ENCODE data around the gene AKNA. TPM values are rescaled to one million over a fixed set of nuclear protein-coding genes. Genes with fewer than 3 reads are reported as not detected.

AKNA gene
- polyA plus RNA-seq, 1 donor from 2014 or later, result 1.2 TPM

GRCh38 chr9:114384341-114384740, 3.4 kb downstream of the AKNA start:
- TF ChIP-seq POLR2AphosphoS5 (IDR thresholded peaks at IDR 0.05) (no peak), REST (IDR thresholded peaks at IDR 0.05; ENCODE audit: borderline replicate concordance) (no peak), MXI1 (conservative IDR thresholded peaks at IDR 0.05; ENCODE audit: poor library complexity, severe bottlenecking) (no peak), SMC3 (conservative IDR thresholded peaks at IDR 0.05; ENCODE audit: poor library complexity) (no peak), TAF1 (IDR thresholded peaks at IDR 0.05; ENCODE audit: low read depth) (no peak), EZH2 (IDR thresholded peaks at IDR 0.05; ENCODE audit: borderline replicate concordance, insufficient read depth, low read length, poor library complexity, severe bottlenecking) (no peak), EP300 (conservative IDR thresholded peaks at IDR 0.05; ENCODE audit: poor library complexity, severe bottlenecking) (no peak), RAD21 (conservative IDR thresholded peaks at IDR 0.05) (no peak)
- TF ChIP-seq, protein P1, sequence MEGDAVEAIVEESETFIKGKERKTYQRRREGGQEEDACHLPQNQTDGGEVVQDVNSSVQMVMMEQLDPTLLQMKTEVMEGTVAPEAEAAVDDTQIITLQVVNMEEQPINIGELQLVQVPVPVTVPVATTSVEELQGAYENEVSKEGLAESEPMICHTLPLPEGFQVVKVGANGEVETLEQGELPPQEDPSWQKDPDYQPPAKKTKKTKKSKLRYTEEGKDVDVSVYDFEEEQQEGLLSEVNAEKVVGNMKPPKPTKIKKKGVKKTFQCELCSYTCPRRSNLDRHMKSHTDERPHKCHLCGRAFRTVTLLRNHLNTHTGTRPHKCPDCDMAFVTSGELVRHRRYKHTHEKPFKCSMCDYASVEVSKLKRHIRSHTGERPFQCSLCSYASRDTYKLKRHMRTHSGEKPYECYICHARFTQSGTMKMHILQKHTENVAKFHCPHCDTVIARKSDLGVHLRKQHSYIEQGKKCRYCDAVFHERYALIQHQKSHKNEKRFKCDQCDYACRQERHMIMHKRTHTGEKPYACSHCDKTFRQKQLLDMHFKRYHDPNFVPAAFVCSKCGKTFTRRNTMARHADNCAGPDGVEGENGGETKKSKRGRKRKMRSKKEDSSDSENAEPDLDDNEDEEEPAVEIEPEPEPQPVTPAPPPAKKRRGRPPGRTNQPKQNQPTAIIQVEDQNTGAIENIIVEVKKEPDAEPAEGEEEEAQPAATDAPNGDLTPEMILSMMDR (IDR thresholded peaks at IDR 0.05; ENCODE audit: poor library complexity, severe bottlenecking), result no peak

GRCh38 chr9:114383521-114384231, 4.1 kb downstream of the AKNA start:
- H3K4me2 ChIP-seq (ENCODE audit: low read length), result no peak overlapping the region

More at GRCh38 chr9:114384341-114384740, 3.4 kb downstream of the AKNA start:
- Histone ChIP-seq H3K4me3 (ENCODE audit: low read length) (no peak overlapping the region), H2AFZ (ENCODE audit: low read depth, low read length) (no peak overlapping the region), H3F3A (ENCODE audit: insufficient read depth, low read length, poor library complexity, severe bottlenecking) (no peaks in the 10 kb centered on the region), H3K27ac (ENCODE audit: low read length) (no peak overlapping the region), H3K79me2 (replicated peaks; ENCODE audit: insufficient read depth, low read length) (no peaks in the 10 kb centered on the region), H3K36me3 (ENCODE audit: insufficient read depth, low read length) (no peaks in the 10 kb centered on the region), H4K20me1 (ENCODE audit: insufficient read depth) (no peaks in the 10 kb centered on the region), H3K9ac (ENCODE audit: low read length) (no peak overlapping the region), H3K4me2 (ENCODE audit: low read length) (no peak overlapping the region), H3K9me2 (ENCODE audit: insufficient read depth, low read length) (no peaks in the 10 kb centered on the region), H3K27me3 (ENCODE audit: insufficient read depth, low read depth, low read length) (no peaks in the 10 kb centered on the region), H3K9me3 (ENCODE audit: low read length) (no peaks in the 10 kb centered on the region)

More at GRCh38 chr9:114383521-114384231, 4.1 kb downstream of the AKNA start:
- Histone ChIP-seq H3F3A (ENCODE audit: insufficient read depth, low read length, poor library complexity, severe bottlenecking) (no peaks in the 10 kb centered on the region), H2AFZ (ENCODE audit: low read depth, low read length) (no peak overlapping the region), H3K4me3 (ENCODE audit: low read length) (no peak overlapping the region), H3K9me2 (ENCODE audit: insufficient read depth, low read length) (no peaks in the 10 kb centered on the region), H4K20me1 (ENCODE audit: insufficient read depth) (no peaks in the 10 kb centered on the region), H3K9me3 (ENCODE audit: low read length) (no peaks in the 10 kb centered on the region), H3K9ac (ENCODE audit: low read length) (no peak overlapping the region), H3K27me3 (ENCODE audit: insufficient read depth, low read depth, low read length) (no peaks in the 10 kb centered on the region), H3K36me3 (ENCODE audit: insufficient read depth, low read length) (no peaks in the 10 kb centered on the region), H3K27ac (ENCODE audit: low read length) (no peak overlapping the region), H3K79me2 (replicated peaks; ENCODE audit: insufficient read depth, low read length) (no peaks in the 10 kb centered on the region)
- TF ChIP-seq EP300 (conservative IDR thresholded peaks at IDR 0.05; ENCODE audit: poor library complexity, severe bottlenecking) (no peak), REST (IDR thresholded peaks at IDR 0.05; ENCODE audit: borderline replicate concordance) (no peak), RAD21 (conservative IDR thresholded peaks at IDR 0.05) (no peak), TAF1 (IDR thresholded peaks at IDR 0.05; ENCODE audit: low read depth) (no peak), POLR2AphosphoS5 (IDR thresholded peaks at IDR 0.05) (no peak), MXI1 (conservative IDR thresholded peaks at IDR 0.05; ENCODE audit: poor library complexity, severe bottlenecking) (no peak), SMC3 (conservative IDR thresholded peaks at IDR 0.05; ENCODE audit: poor library complexity) (no peak), EZH2 (IDR thresholded peaks at IDR 0.05; ENCODE audit: borderline replicate concordance, insufficient read depth, low read length, poor library complexity, severe bottlenecking) (no peak)
- TF ChIP-seq, protein P1 (IDR thresholded peaks at IDR 0.05; ENCODE audit: poor library complexity, severe bottlenecking), result no peak
